K562 treated with DMSO at 1 percent for 24 hours (cell line): ENCODE results near the gene CKAP5. TPM values are rescaled to one million over a fixed set of nuclear protein-coding genes. Genes with fewer than 3 reads are reported as not detected.

Experiments used
- total RNA-seq: library from RNA; unstranded; fragments of 300-600 nt; gene quantifications from 2 replicates; pipeline ENCODE4 v1.2.3, GENCODE V29; 2022; ENCODE audit warnings: low read depth; ENCODE audit not compliant: insufficient read depth

Gene CKAP5
- 61.7 and 72.4 TPM in 2 replicates for total RNA-seq

GRCh38 chr11:46845740-46846509 is at the start of gene CKAP5:
Gene CKAP5, minus strand, starts transcription at chr11:46846280. Its CDS starts 25,049 bp downstream, at chr11:46821231.

GRCh38 chr11:46719048-46719542 is 127.0 kb downstream of the CKAP5 start, which contains the start of gene F2:
Gene F2, plus strand, starts transcription at chr11:46719213. Its CDS starts 23 bp downstream, at chr11:46719236.

GRCh38 chr11:46700241-46701077 is 145.6 kb downstream of the CKAP5 start, which contains the start of the genes ARHGAP1 and ZNF408:
Gene ARHGAP1, minus strand, starts transcription at chr11:46700619. Its CDS starts 4,512 bp downstream, at chr11:46696107.
Gene ZNF408, plus strand, starts transcription at chr11:46701031. Its CDS starts 17 bp downstream, at chr11:46701048.

Other genes with a start within 250 kb of the CKAP5 start
- 9.5 and 10.8 TPM in 2 replicates for gene HARBI1, start 229.1 kb downstream of the CKAP5 start, total RNA-seq
- 47.1 and 49.7 TPM in 2 replicates for gene ATG13, start 228.7 kb downstream of the CKAP5 start, total RNA-seq
- 27.7 and 28.3 TPM in 2 replicates for gene ARHGAP1, start 145.7 kb downstream of the CKAP5 start, total RNA-seq
- 15.2 TPM in 2 replicates for gene ZNF408, start 145.2 kb downstream of the CKAP5 start, total RNA-seq
- gene F2, start 127.1 kb downstream of the CKAP5 start, total RNA-seq: not detected in 2 replicates
- gene LRP4, start 72.3 kb upstream of the CKAP5 start, total RNA-seq: 0.27 and 0.67 TPM in 2 replicates
- gene CSTPP1, start 90.5 kb upstream of the CKAP5 start, total RNA-seq: 26.6 and 36.8 TPM in 2 replicates